Measurements from ENCODE around the gene RGL3.
"Not testable (repeated sequence)": the region's sequence is repeated elsewhere in the genome, so short reads cannot be mapped to it uniquely, and the experiment has no call there.

The RGL3 gene

DNA sequence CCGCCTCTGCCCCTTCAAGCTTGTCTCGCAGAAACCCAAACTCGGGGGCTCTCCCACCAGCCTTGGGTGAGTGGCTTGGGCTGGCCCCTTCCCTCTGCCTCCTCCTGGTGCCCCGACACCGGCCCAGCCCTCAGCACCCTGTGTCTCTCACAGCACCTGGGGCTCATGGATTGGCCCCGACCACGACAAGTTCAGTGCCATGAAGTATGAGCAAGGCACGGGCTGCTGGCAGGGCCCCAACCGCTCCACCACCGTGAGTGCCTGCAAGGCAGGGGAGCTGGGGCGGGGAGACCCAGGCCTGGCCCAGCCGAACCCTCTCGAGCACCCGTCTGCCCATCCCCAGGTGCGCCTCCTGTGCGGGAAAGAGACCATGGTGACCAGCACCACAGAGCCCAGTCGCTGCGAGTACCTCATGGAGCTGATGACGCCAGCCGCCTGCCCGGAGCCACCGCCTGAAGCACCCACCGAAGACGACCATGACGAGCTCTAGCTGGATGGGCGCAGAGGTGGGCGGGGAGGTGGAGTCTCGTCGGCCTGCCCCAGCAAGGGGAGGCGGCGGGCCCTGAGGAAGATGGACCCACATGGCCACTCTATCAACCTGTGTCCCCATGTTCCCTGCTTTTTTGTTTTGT lies 29.9 kb upstream of the RGL3 start:
- no peak for DNase-seq

DNA sequence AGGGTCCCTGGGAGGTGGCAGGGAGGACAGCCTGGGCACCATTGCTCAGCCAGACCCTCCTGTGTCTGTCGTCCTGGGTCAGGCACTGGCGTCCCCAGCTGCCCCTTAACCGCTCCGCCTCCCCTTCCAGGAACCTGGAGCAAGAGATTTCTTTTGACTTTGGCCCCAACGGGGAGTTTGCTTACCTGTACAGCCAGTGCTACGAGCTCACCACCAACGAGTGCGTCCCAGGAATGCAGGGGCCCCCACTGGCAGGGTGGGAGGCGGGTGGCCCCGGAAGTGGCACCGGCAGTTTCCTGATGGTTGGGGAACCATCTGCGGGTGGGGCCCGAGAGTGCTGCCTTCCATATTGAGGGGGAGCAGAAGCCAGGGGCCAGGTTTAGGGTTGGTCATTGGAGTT lies 29.3 kb upstream of the RGL3 start:
- DNase-seq = no peak

DNA sequence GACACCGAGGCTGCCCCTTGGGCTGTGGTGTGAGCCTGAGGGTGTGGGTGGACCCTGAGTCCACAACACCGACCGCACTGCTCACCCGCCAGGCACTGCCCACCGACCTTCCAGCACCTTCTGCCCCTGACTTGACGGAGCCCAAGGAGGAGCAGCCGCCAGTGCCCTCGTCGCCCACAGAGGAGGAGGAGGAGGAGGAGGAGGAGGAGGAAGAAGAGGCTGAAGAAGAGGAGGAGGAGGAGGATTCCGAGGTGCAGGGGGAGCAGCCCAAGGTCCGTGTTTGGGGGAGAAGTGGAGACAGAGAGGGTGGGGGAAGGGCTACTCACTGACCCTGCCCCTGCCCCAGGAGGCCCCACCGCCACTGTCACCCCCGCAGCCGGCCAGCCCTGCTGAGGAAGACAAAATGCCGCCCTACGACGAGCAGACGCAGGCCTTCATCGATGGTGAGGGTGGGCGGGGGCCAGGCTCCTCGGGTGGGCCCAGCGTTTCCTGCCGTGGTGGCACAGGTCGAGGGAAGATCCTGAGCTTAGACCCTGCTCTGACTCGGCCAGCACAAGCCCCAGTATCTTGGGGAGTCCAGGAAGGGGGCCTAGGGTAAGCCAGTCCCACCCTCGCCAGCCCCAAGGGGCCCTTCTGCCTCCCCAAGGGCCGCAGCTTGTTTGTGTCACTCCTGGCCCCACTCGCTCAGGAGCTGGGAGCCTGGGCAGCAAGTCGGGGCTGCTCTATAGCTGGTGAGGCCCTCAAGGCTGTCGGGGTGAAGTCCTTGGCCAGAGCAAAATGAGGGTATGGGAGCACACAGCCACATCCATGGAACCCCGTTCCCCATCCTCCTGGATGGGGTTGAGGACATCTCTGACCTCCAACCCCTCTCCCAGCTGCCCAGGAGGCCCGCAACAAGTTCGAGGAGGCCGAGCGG lies 28.5 kb upstream of the RGL3 start:
- DNase-seq = no peak

DNA sequence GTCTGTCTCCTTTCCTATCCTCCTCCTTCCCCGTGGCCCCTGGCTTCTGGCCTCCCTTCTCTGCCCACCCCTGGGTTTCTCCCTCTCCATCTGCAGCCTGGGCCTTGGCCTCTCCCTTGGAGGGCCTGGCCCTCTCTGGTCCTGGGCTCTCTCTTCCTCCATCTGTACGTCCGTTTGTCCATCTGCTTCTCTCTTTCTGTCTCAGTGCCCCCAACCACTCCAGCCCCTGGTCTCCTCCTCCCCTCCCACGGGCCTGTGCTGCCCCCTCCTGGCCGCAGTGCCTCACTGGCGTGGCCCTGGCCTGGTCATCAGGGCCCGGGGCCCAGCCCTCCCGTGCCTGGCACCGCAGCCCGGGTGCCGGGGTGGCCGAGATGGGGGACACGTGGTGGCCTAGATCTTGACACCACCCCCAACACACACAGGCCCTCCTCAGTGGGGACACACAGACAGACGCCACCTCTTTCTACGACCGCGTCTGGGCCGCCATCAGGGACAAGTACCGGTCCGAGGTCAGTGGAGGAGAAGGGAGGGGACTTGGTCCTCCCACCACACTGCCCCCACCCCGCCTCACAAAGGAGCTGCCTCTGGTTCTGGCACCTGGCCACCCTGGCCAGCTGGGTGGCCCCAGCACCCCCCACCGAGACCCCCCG lies 27.7 kb upstream of the RGL3 start:
- DNase-seq = peak; percentile 3 to 59 (median 38)

DNA sequence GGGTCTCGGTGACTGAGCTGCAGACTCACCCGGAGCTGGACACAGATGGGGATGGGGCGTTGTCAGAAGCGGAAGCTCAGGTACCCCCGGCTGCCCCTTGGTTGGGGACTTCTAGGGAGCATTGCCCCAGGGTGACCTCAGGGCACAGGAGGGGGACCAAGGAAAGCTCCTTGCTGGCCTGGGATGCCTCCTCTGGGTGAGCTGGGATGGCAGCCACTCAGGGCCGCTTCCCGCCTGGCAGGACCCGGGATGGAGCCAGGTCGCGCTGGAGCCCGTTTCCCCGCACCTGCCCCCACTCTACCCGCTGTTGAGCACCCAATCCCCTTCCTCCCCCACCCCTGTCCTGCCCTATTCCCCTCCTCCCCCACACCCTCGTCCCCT lies 27.1 kb upstream of the RGL3 start:
- DNase-seq = no peak

DNA sequence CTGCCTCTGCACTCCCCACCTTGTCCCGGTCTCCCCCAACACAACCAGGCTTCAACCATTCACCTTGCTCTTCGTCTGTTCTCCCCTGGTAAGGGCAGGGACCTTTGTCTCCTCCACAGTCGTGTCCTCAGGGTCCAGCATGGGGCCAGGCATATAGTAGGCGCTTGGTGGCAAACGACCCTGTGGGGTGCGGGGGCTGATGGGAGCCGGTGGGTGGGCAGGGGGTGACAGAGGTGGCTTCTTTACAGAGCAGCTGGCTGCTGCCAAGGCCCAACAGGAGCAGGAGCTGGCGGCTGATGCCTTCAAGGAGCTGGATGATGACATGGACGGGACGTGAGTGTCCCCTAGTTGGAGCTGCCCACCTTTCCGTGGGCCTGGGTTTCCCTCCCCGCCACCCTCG lies 26.0 kb upstream of the RGL3 start:
- no peak for DNase-seq

DNA sequence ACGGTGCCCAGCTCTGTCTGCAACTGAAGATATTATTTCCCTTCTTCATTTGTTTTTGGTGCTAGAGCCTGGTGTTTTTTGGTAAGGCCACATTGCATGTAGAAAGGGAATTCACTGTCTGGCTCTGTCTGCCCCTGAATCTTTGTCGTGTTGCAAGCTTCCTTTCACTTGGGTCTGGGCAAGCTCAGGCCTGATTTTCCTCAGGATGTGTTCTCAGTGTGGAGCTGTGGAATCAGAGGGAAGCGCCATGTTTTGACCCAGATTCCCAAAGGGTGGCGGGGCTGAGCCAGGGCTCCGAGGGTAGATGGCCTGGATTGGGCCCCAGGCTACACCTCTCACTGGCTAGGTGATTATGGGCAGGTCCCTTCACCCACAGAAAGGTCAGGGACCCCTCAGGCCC lies 24.9 kb upstream of the RGL3 start:
- no peak for DNase-seq

DNA sequence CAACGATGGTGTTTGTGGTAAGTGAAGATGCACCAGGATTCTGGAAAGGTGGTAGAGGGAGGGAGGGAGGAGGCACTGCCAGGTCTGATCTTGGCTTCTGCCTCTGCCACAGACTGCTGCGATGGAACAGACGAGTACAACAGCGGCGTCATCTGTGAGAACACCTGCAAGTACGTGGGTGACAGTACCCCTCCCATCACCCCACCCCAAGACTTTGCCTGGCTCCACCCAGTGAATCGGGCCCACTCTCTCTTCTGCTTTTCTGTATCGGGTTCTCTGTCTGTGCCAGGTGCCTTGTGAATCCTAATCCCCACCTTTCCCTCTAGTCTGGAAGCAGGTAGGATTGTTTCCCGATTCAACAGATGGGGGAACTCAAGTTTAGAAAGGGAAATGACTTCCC lies 18.8 kb upstream of the RGL3 start:
- no peak for DNase-seq

DNA sequence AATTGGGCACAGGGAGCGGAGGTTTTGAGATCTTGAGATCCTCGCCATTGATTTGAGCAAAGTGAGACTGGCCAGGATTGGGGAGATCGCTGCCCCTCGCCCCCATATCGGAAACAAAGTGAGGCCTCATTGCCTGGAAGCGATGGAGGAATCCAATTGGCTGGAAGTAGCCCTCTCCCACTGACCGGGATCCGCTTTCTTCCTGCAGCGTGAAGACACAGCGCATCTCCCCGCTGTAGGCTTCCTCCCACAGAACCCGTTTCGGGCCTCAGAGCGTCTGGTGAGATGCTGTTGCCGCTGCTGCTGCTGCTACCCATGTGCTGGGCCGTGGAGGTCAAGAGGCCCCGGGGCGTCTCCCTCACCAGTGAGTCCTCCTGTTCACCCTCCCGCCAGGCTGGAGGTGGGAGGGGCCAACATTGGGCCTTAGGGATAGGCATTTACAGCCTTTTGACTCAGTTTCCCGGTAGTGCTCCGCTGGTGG lies 16.8 kb upstream of the RGL3 start:
- DNase-seq = peak in 1 of 3 experiments; percentile 78

DNA sequence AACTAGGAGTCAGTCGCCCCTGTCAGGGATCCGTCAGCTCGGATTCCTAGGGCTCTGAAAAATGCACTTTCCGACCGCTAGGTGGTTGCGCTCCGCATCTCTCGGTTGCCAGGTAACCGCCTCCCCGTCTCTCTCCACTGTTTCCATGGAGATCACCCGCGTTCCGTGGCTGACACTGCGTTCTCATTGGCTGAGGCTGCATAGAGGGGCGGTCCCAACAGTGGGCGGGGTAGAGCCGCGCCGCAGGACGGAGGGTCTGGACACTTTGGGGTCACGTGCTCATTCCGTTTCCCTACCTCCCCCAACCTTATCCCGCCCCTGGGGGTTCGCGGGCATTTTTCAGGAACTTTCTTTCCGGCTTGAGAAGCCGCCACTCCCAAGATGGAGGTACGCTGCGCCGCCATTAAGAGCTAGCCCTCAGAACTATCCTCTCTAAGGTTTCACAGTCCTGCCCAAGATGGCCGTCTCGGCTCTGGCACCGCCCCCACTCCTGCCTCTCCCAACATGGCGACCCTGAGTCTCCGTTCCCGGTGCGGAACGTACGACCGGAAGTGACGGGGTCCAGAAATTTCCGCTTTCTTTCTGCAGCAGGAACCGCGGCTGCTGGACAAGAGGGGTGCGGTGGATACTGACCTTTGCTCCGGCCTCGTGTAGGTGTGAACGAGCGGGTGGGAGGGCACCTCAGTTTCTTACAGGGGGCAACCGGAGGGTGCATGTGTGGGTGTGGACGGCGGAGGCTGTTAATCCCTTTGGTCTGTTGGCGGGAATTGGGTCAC lies 16.1 kb upstream of the RGL3 start, which contains the start of the genes ODAD3 and PRKCSH:
TSS of gene ODAD3 (minus strand) at position 65 of the 776 bp plus-strand sequence. CDS start 105 bp downstream, outside the sequence.
TSS of gene PRKCSH (plus strand) at position 579 of the 776 bp plus-strand sequence. CDS start 483 bp downstream, outside the sequence.
- peak; percentile 97 to 100 (median 100) for DNase-seq

DNA sequence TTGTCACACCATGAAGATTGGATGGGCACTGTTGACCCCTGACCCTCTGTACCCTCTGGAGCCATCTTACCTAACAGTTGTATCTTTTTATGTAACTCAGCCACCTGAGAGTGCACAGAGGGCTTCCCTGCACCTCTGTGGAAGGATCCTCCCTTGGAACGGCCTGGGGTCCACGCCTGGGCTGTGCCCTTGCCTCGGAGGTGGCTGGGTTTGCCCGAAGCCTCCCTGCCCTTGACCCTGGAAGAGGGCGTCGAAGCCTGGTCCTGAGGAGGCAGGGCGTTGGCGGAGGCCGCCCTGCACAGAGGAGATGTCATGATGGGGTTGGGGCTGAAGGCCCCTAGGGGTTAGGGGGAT lies 15.6 kb upstream of the RGL3 start:
- no peak for DNase-seq

DNA sequence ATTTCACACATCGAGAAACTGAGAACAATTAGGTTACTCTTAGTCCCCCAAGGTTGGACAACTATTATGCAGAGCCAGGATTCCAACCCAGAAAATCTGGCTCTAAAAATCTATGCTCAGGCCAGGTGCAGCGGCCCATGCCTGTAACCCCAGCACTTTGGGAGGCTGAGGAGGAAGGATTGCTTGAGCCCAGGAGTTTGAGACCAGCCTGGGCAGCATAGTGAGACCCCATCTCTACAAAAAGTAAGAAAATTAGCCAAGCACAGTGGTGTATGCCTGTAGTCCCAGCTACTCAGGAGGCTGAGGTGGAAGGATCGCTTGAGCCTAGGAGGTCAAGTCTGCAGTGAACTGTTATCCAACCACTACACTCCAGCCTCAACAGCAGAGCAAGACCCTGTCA lies 14.4 kb upstream of the RGL3 start:
- DNase-seq = not testable (repeated sequence)

DNA sequence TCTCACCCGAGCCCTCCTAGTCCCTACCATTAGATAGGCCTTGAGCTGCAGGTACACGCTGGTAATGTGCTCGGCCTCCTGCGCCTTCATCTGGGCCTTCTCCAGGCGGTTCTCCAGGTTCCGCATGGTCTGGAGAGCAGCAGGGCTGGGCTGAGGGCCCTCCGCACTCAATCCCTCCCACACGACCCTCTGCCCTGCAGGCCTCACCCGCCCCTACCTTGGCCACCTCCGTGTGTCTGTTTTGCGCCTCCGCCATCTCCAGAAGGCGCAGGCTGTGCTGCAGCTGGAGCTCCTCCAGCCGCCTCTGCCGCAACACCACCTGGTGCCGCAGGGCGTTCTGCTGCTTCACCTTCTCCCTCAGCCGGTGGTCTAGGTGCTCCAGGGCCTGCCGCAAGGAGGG lies 7.5 kb upstream of the RGL3 start:
- no peak for DNase-seq

DNA sequence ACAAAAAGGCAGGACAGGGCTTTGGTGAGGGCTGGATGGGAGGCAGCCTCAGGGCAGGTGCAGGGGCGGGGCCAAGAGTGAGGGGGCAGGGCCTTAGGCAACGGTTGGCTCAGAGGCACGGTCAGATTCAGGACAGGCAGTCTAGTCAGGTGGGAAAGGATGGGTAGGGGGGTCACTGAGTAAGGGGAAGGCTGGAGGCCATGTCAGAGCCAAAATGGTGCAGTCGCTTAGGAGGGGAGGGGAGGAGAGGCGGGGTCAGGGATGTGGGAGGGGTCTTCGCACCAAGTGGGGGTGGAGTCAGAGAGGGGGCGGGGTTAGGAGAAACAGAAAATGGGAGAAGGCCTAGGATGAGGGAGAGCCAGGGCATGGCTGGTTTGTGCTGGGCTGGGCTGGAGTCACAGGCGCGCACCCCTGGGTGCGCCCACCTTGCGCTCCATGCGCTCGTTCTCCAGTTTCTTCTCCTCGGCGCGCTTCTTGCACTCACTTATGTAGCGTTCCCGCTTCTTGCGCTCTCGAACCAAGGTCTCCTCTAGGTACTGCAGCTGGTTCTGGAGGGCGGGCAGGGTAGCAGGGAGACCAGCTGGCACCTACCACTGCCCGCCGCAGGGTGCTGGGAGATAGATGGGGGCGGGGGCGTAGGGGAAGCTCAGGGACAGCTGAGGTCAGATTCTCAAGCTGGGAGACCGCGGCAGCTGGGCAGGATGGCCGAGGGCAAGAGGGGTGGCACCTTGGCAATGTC lies 6.8 kb upstream of the RGL3 start:
- DNase-seq = no peak

DNA sequence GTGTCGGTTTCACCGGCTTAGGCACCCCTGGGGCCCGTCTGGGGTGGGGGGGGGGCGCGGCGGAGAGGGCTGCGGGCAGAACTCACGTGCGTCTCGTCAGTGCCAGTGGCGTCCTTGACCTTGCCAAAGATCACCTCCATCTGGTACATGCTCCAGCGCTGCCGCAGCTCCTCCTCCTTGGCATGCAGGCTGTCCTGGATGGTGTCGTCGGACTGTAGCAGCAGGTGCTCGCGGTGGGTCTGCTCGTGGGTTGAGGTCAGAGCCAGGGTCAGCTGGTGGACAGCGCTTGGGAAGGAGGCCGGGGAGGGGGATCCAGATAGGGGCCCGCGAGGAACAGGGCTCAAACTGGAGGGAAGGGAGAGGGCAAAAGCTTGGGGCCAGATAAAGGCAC lies 4.7 kb upstream of the RGL3 start:
- DNase-seq = no peak

DNA sequence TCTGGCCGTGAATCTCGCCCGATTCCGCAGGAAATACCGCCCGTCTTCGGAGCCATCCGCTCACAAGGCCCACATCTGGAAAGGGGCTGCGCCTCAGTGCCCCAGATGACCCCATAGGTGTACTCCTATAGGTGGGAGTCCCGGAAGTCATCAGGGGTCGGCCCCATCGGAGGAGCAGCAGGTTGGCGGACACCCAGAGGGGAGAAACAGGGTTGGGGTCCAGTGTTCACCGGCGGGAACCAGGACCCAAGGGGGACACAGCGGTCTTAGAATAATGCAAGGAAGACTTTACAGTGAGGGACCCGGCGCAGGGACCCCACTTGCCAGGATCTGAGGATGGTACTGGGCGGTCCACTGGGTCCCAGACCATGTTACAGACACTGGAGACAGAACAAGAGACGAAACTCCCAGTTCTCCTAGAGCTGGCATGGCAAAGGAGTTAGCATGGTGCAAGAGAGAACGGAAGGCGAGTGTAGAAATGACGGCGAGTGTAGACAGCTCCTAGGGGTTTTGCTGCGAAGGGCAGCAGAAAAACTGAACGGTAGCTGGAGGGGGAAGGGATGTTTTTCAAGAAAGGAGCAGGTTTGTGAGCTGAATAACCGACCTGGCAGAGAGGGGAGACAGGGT lies 4.2 kb upstream of the RGL3 start:
- DNase-seq = no peak

DNA sequence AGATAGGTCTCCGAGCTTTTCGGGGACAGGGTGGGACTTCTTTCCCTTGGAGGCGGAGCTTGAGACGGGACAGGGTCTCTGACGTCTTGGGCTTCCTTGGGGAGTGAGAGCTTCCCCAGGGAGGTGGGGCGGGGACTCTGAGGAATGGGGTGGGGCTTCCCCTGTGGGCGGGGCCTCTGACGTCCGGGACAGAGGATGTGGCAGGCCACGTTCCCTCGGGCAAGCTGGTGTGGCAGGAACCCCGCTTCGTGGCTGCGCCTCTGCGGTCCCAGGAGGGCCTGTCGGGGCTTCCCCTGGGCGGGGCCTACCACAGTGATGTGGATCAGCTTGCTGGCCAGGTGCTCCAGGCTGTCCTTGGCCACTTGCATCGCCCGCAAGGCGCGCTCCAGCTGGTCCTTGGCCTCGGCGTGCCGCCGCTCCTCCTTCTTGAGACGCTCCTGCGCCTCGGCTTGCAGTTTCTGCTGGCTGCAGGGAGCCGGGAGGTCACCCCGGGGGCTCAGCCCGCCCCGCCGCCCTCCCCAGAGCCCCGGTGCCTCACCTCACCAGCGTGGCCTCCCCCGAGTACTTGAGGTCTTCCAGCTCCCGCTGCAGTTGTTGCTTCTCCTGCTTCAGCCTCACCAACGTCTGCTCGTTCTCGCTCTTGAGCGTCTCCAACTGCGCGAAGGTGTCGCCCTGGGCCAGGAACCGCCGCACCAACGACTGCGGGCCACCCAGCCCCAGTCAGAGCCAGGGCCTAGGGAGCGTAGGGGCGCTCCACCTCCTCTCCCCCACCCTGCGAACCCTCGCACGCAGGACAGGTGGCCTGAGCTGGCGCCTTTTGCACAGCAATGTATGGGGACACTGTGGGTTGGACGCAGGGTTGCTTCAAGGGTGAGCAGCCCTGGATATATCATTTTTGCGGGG lies 3.3 kb upstream of the RGL3 start:
- DNase-seq = peak in 1 of 3 experiments; percentile 34

DNA sequence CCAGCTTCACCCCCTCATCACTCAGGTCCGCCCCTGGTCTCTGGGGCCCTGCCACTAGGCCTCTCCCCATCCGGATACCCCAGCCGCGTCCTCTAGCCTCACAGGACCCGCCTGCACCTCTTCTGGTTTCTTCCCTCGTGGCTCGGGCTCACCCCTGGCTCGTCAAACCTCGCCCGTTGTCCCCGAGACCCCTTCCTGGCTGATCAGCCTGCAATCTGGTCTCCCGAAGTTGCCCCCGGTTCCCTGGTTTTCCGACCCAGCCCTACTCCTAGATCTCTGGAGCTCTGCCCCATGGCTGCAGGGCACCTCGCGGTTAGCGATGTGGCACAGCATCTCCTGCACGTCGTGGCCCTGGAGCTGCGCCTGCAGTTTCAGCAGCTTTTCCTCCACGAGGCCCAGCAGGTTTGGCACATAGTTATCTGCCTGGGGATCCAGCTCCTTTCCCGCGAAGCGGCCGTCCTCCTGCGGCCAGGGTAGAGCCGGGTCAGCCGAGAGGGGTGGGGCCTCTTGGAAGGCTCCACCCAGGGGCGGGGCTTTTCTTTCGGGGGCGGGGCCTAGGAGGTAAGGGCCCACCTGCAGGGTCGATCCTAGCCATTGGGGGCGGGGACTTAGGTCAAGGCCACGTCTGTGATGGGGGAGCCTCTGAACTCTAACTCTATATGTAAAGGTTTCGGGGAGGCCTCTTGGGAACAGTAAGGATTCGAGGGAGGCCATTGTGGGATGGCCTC lies 2.4 kb upstream of the RGL3 start:
- no peak for DNase-seq
